ENCODE measurements around the gene CAPNS1.
"Not testable (repeated sequence)": the region's sequence is repeated elsewhere in the genome, so short reads cannot be mapped to it uniquely, and the experiment has no call there.

The CAPNS1 gene

GRCh38 chr19:36151144-36152018, 11.5 kb downstream of the CAPNS1 start:
- no peak for DNase-seq (ENCODE audit: low read depth in 3 of 3)

GRCh38 chr19:36152019-36152351, 12.1 kb downstream of the CAPNS1 start:
- no peak for DNase-seq (ENCODE audit: low read depth in 3 of 3)

GRCh38 chr19:36152352-36153091, 12.7 kb downstream of the CAPNS1 start, which contains the start of gene COX7A1:
Gene COX7A1, minus strand, starts transcription at chr19:36152447. Its CDS starts 40 bp downstream, at chr19:36152407.
- no peak for DNase-seq (ENCODE audit: low read depth in 3 of 3)

- DNase-seq (ENCODE audit: low read depth in 3 of 3): no peak
These were observed 13.3 kb downstream of the CAPNS1 start for GRCh38 chr19:36153126-36153525.

GRCh38 chr19:36160821-36161596, 21.1 kb downstream of the CAPNS1 start:
- DNase-seq (ENCODE audit: low read depth in 3 of 3): no peak

GRCh38 chr19:36163813-36164212, 23.9 kb downstream of the CAPNS1 start:
- DNase-seq (ENCODE audit: low read depth in 3 of 3): no peak

- DNase-seq (ENCODE audit: low read depth in 3 of 3): no peak
These were observed 29.4 kb downstream of the CAPNS1 start for GRCh38 chr19:36169084-36169760.

GRCh38 chr19:36172852-36173251, 33.0 kb downstream of the CAPNS1 start:
- DNase-seq (ENCODE audit: low read depth in 3 of 3): no peak

- DNase-seq (ENCODE audit: low read depth in 3 of 3): not testable (repeated sequence)
These were observed 34.0 kb downstream of the CAPNS1 start for GRCh38 chr19:36173846-36174245.

- not testable (repeated sequence) for DNase-seq (ENCODE audit: low read depth in 3 of 3)
These were observed 39.2 kb downstream of the CAPNS1 start for GRCh38 chr19:36179077-36179476.

- DNase-seq (ENCODE audit: low read depth in 3 of 3): no peak
These were observed 42.9 kb downstream of the CAPNS1 start for GRCh38 chr19:36182612-36183244.

- no peak for DNase-seq (ENCODE audit: low read depth in 3 of 3)
These were observed 43.4 kb downstream of the CAPNS1 start for GRCh38 chr19:36183245-36183628.

- not testable (repeated sequence) for DNase-seq (ENCODE audit: low read depth in 3 of 3)
These were observed 46.9 kb downstream of the CAPNS1 start for GRCh38 chr19:36186722-36187121.

GRCh38 chr19:36196249-36196648, 56.4 kb downstream of the CAPNS1 start:
- DNase-seq (ENCODE audit: low read depth in 3 of 3): no peak

GRCh38 chr19:36198119-36198518, 58.3 kb downstream of the CAPNS1 start:
- DNase-seq (ENCODE audit: low read depth in 3 of 3): no peak
